PFSK-1 (cell line): ENCODE results near the gene RXFP3.

Experiments
- FOXP2 ChIP-seq: optimal IDR thresholded peaks from 2 replicates; pipeline ENCODE3; 2011; ENCODE audit warnings: borderline replicate concordance, control low read depth, inconsistent platforms; ENCODE audit not compliant: insufficient read depth; ENCODE audit errors: extremely low read length, extremely low read depth
- POLR2AphosphoS5 ChIP-seq: IDR thresholded peaks from 2 replicates; pipeline ENCODE4 v1.6.1; 2012; ENCODE audit warnings: low read depth, mild to moderate bottlenecking, control low read depth, low read length, moderate library complexity
- REST ChIP-seq, 2 experiments: IDR thresholded peaks; 2 replicates each; pipeline versions ENCODE4 v1.6.1 to v1.8.0; 2011 to 2012; ENCODE audit warnings: low read depth in 2 of 2, low read length in 2 of 2, control low read depth in 1 of 2, inconsistent platforms in 1 of 2, mild to moderate bottlenecking in 1 of 2, moderate library complexity in 1 of 2; ENCODE audit not compliant: insufficient read depth in 1 of 2
- SIN3A ChIP-seq: IDR thresholded peaks from 2 replicates; pipeline ENCODE4 v1.6.1; 2012; ENCODE audit warnings: mild to moderate bottlenecking, low read length, moderate library complexity, borderline replicate concordance; ENCODE audit not compliant: insufficient read depth
- TAF1 ChIP-seq: IDR thresholded peaks from 2 replicates; pipeline ENCODE4 v1.6.1; 2012; ENCODE audit warnings: low read length, control low read depth, borderline replicate concordance; ENCODE audit not compliant: insufficient read depth

The RXFP3 gene

GRCh38 chr5:33891446-33891787, 44.8 kb upstream of the RXFP3 start:
- TF ChIP-seq FOXP2 (no peak), TAF1 (no peak), REST (IDR thresholded peaks at IDR 0.05; ENCODE audit: insufficient read depth in 1 of 2, low read depth in 2 of 2, low read length in 2 of 2) (no peak), POLR2AphosphoS5 (no peak), SIN3A (no peak)

GRCh38 chr5:33891788-33892619, 44.2 kb upstream of the RXFP3 start, which contains the start of gene ADAMTS12:
ADAMTS12 (minus strand) TSS chr5:33891990; CDS start chr5:33891856, 134 bp downstream.
- TF ChIP-seq FOXP2: no peak
- TF ChIP-seq REST (IDR thresholded peaks at IDR 0.05; ENCODE audit: insufficient read depth in 1 of 2, low read depth in 2 of 2, low read length in 2 of 2): no peak
- no peak for TF ChIP-seq SIN3A
- TF ChIP-seq TAF1: no peak
- TF ChIP-seq POLR2AphosphoS5: no peak

- no peak for TF ChIP-seq POLR2AphosphoS5
- no peak for TF ChIP-seq FOXP2
- no peak for TF ChIP-seq TAF1
- no peak for TF ChIP-seq SIN3A
- no peak for TF ChIP-seq REST (IDR thresholded peaks at IDR 0.05; ENCODE audit: insufficient read depth in 1 of 2, low read depth in 2 of 2, low read length in 2 of 2)
Measured at GRCh38 chr5:33892620-33893137, 43.5 kb upstream of the RXFP3 start.

GRCh38 chr5:33894566-33894965, 41.6 kb upstream of the RXFP3 start:
- TF ChIP-seq FOXP2: no peak

DNA sequence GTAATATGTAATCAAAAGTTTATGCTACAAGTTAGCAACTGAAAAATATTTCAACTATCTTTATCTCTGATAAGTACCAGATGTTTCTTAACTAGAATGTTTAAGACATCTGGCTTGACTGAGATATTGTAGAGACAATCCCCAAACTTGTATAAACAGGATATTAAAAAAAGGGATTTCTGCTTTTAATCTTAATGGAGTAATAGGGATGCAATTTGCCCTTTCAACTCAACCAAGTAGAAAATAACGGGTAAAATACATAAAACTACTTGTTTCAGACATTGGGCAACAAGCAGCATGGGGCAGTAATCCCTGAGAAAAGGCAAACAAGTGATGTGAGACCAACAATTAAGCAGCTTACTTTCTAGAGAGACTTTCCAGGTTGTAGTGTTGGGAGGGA, 35.0 kb upstream of the RXFP3 start:
- TF ChIP-seq SIN3A: no peak
- TF ChIP-seq FOXP2: no peak
- no peak for TF ChIP-seq POLR2AphosphoS5
- no peak for TF ChIP-seq TAF1
- no peak for TF ChIP-seq REST (IDR thresholded peaks at IDR 0.05; ENCODE audit: insufficient read depth in 1 of 2, low read depth in 2 of 2, low read length in 2 of 2)
